ENCODE measurements around the gene NEU2. TPM values are rescaled to one million over a fixed set of nuclear protein-coding genes. Genes with fewer than 3 reads are reported as not detected.

NEU2 gene
- total RNA-seq, 2 donors from 2014 or later, result not detected

GRCh38 chr2:233003658-233004555 lies 28.6 kb upstream of the NEU2 start:
- no peak overlapping the region for H3K27ac Mint-ChIP-seq
- WGBS, 2 experiments (ENCODE audit: insufficient coverage in 1 of 2, insufficient read length in 1 of 2), result 86 to 95% methylated on average over 7 to 9 of the region's 9 CpGs
- H3K27me3 Mint-ChIP-seq (ENCODE audit: insufficient read depth), result peaks cover 4% of the 10 kb centered on the region
- no peak overlapping the region for H3K4me3 Mint-ChIP-seq
- no peak overlapping the region for H3K9ac ChIP-seq (ENCODE audit: extremely low read depth, low read length, poor library complexity, severe bottlenecking)
- H3K27ac ChIP-seq (ENCODE audit: low read depth, low read length), result no peak overlapping the region
- DNase-seq, result peak; percentile 37
- no peaks in the 10 kb centered on the region for H3K4me1 ChIP-seq (ENCODE audit: control insufficient read depth, insufficient read depth, low read length)
- no peaks in the 10 kb centered on the region for H3K4me1 Mint-ChIP-seq
- no peak overlapping the region for H3K4me3 ChIP-seq (ENCODE audit: low read length)
- no peaks in the 10 kb centered on the region for H3K9me3 Mint-ChIP-seq
- H3K36me3 Mint-ChIP-seq (ENCODE audit: low read depth), result no peaks in the 10 kb centered on the region
- TF ChIP-seq CTCF (conservative IDR thresholded peaks at IDR 0.05), result no peak
- H3K9me3 ChIP-seq (ENCODE audit: control insufficient read depth, low read length), result no peaks in the 10 kb centered on the region
- no peaks in the 10 kb centered on the region for H3K27me3 ChIP-seq (ENCODE audit: control insufficient read depth, insufficient read depth, low read length, poor library complexity, severe bottlenecking)
- no peaks in the 10 kb centered on the region for H3K36me3 ChIP-seq (ENCODE audit: control insufficient read depth, insufficient read depth, low read length)

- no peak for TF ChIP-seq CTCF (conservative IDR thresholded peaks at IDR 0.05)
- Histone ChIP-seq H3K4me1 (ENCODE audit: control insufficient read depth, insufficient read depth, low read length) (no peaks in the 10 kb centered on the region), H3K9me3 (ENCODE audit: control insufficient read depth, low read length) (no peaks in the 10 kb centered on the region), H3K27ac (ENCODE audit: low read depth, low read length) (no peak overlapping the region), H3K27me3 (ENCODE audit: control insufficient read depth, insufficient read depth, low read length, poor library complexity, severe bottlenecking) (no peaks in the 10 kb centered on the region), H3K4me3 (ENCODE audit: low read length) (no peak overlapping the region), H3K9ac (ENCODE audit: extremely low read depth, low read length, poor library complexity, severe bottlenecking) (no peak overlapping the region), H3K36me3 (ENCODE audit: control insufficient read depth, insufficient read depth, low read length) (no peaks in the 10 kb centered on the region)
- 95 to 96% methylated on average over 3 to 6 of the region's 6 CpGs for WGBS, 2 experiments (ENCODE audit: insufficient coverage in 1 of 2, insufficient read length in 1 of 2)
- H3K4me1 Mint-ChIP-seq, result no peaks in the 10 kb centered on the region
- no peak overlapping the region for H3K4me3 Mint-ChIP-seq
- peaks cover 4% of the 10 kb centered on the region for H3K27me3 Mint-ChIP-seq (ENCODE audit: insufficient read depth)
- H3K36me3 Mint-ChIP-seq (ENCODE audit: low read depth), result no peaks in the 10 kb centered on the region
- DNase-seq, result peak; percentile 30
- H3K9me3 Mint-ChIP-seq, result no peaks in the 10 kb centered on the region
- no peak overlapping the region for H3K27ac Mint-ChIP-seq
Observed at GRCh38 chr2:233005096-233005495, 27.4 kb upstream of the NEU2 start.

GRCh38 chr2:233006648-233007047 lies 25.8 kb upstream of the NEU2 start:
- H3K4me3 ChIP-seq (ENCODE audit: low read length), result no peak overlapping the region
- no peak overlapping the region for H3K27ac ChIP-seq (ENCODE audit: low read depth, low read length)
- Mint-ChIP-seq H3K9me3 (no peaks in the 10 kb centered on the region), H3K4me3 (no peak overlapping the region), H3K36me3 (ENCODE audit: low read depth) (no peaks in the 10 kb centered on the region), H3K4me1 (no peaks in the 10 kb centered on the region), H3K27me3 (ENCODE audit: insufficient read depth) (peaks cover 4% of the 10 kb centered on the region), H3K27ac (no peak overlapping the region)
- no peak for TF ChIP-seq CTCF (conservative IDR thresholded peaks at IDR 0.05)
- no peaks in the 10 kb centered on the region for H3K4me1 ChIP-seq (ENCODE audit: control insufficient read depth, insufficient read depth, low read length)
- H3K9me3 ChIP-seq (ENCODE audit: control insufficient read depth, low read length), result no peaks in the 10 kb centered on the region
- H3K27me3 ChIP-seq (ENCODE audit: control insufficient read depth, insufficient read depth, low read length, poor library complexity, severe bottlenecking), result no peaks in the 10 kb centered on the region
- peak; percentile 16 for DNase-seq
- H3K9ac ChIP-seq (ENCODE audit: extremely low read depth, low read length, poor library complexity, severe bottlenecking), result no peak overlapping the region
- 90 to 98% methylated on average over 4 to 6 of the region's 6 CpGs for WGBS, 2 experiments (ENCODE audit: insufficient coverage in 1 of 2, insufficient read length in 1 of 2)
- no peaks in the 10 kb centered on the region for H3K36me3 ChIP-seq (ENCODE audit: control insufficient read depth, insufficient read depth, low read length)
